ENCODE data around the gene ARFGAP1. TPM values are rescaled to one million over a fixed set of nuclear protein-coding genes. Genes with fewer than 3 reads are reported as not detected.

Gene ARFGAP1
- total RNA-seq, 4 donors from 2014 or later, result 70.7 to 75.7 (median 72.7) TPM

- intact Hi-C loops (cut with DNase I), result no loop called here
- Histone ChIP-seq H3K4me3 (replicated peaks in 1 of 3) (no peak overlapping the region), H3K4me1 (no peaks in the 10 kb centered on the region), H3K27me3 (no peaks in the 10 kb centered on the region), H3K9me3 (no peaks in the 10 kb centered on the region), H3K27ac (no peak overlapping the region), H3K36me3 (peaks cover 20 to 43% of the 10 kb centered on the region in 2 donors)
- DNase-seq, result no peak
- TF ChIP-seq CTCF (IDR thresholded peaks at IDR 0.05) (no peak), POLR2A (IDR thresholded peaks at IDR 0.05) (no peak)
- 81 to 91% methylated on average over 10 to 18 of the region's 23 CpGs for WGBS, 2 donors
Observed at GRCh38 chr20:63286781-63287696, 14.4 kb downstream of the ARFGAP1 start.

- WGBS, 2 donors, result 94% methylated on average over 45 to 47 of the region's 55 CpGs
- H3K4me3 ChIP-seq (replicated peaks in 1 of 3), result no peak overlapping the region
- H3K4me1 ChIP-seq, result no peaks in the 10 kb centered on the region
- DNase-seq, result no peak
- H3K27ac ChIP-seq, result no peak overlapping the region
- no peaks in the 10 kb centered on the region for H3K27me3 ChIP-seq
- H3K36me3 ChIP-seq, result peaks cover 14 to 34% of the 10 kb centered on the region in 2 donors
- no peaks in the 10 kb centered on the region for H3K9me3 ChIP-seq
- TF ChIP-seq CTCF (IDR thresholded peaks at IDR 0.05) (no peak), POLR2A (IDR thresholded peaks at IDR 0.05) (no peak)
- intact Hi-C loops (cut with DNase I), result no loop called here
Observed at GRCh38 chr20:63287697-63288580, 15.3 kb downstream of the ARFGAP1 start.

- intact Hi-C loops (cut with DNase I), result no loop called here
- H3K27me3 ChIP-seq, result no peaks in the 10 kb centered on the region
- no peaks in the 10 kb centered on the region for H3K4me1 ChIP-seq
- WGBS, 2 donors, result 94 to 98% methylated on average over 14 to 27 of the region's 28 CpGs
- no peak overlapping the region for H3K27ac ChIP-seq
- TF ChIP-seq CTCF (IDR thresholded peaks at IDR 0.05) (no peak), POLR2A (IDR thresholded peaks at IDR 0.05) (no peak)
- H3K4me3 ChIP-seq (replicated peaks in 1 of 3), result no peak overlapping the region
- peaks cover 10 to 27% of the 10 kb centered on the region in 2 donors for H3K36me3 ChIP-seq
- no peak for DNase-seq
- no peaks in the 10 kb centered on the region for H3K9me3 ChIP-seq
Observed at GRCh38 chr20:63288581-63289251, 16.1 kb downstream of the ARFGAP1 start.

GRCh38 chr20:63289311-63290135 lies 16.9 kb downstream of the ARFGAP1 start:
- no peak for TF ChIP-seq POLR2A (IDR thresholded peaks at IDR 0.05)
- TF ChIP-seq CTCF (IDR thresholded peaks at IDR 0.05), result no peak
- Histone ChIP-seq H3K4me1 (no peaks in the 10 kb centered on the region), H3K27ac (no peak overlapping the region), H3K9me3 (no peaks in the 10 kb centered on the region), H3K36me3 (peaks cover 10 to 27% of the 10 kb centered on the region in 2 donors), H3K27me3 (no peaks in the 10 kb centered on the region), H3K4me3 (replicated peaks in 1 of 3) (no peak overlapping the region)
- intact Hi-C loops (cut with DNase I), result no loop called here
- 98% methylated on average over 8 of the region's 25 CpGs for WGBS, 2 donors
- DNase-seq, result no peak
